Nephron (organoid): ENCODE results near the gene HOXA4.

Source experiments
- H3K27ac Mint-ChIP-seq, 3 experiments: 2 replicates each; pipeline ENCODE4 v1.8.0; 2020; ENCODE audit warnings: mixed read lengths in 3 of 3, mild to moderate bottlenecking in 2 of 3, moderate library complexity in 1 of 3
- H3K27me3 Mint-ChIP-seq: 2 replicates; pipeline ENCODE4 v1.8.0; 2021; ENCODE audit warnings: low read depth, mild to moderate bottlenecking, moderate library complexity, mixed read lengths
- H3K36me3 Mint-ChIP-seq: 2 replicates; pipeline ENCODE4 v1.8.0; 2020; ENCODE audit warnings: low read depth, mixed read lengths
- H3K4me1 Mint-ChIP-seq: 2 replicates; pipeline ENCODE4 v1.8.0; 2020; ENCODE audit warnings: mixed read lengths
- H3K4me3 Mint-ChIP-seq, 3 experiments: 2 replicates each; pipeline ENCODE4 v1.8.0; 2020; ENCODE audit warnings: mild to moderate bottlenecking in 3 of 3, mixed read lengths in 3 of 3, moderate library complexity in 2 of 3
- H3K9me3 Mint-ChIP-seq: 2 replicates; pipeline ENCODE4 v1.8.0; 2020; ENCODE audit warnings: mixed read lengths
- TF ChIP-seq, protein P1 (sequence below), 3 experiments: fragments of 200-600 bp; sonication (generic); IDR thresholded peaks; one replicate each; pipeline ENCODE4 v1.5.0; 2021; ENCODE audit warnings: antibody characterized with exemption in 3 of 3; ENCODE audit not compliant: unreplicated experiment in 3 of 3

Gene HOXA4

DNA sequence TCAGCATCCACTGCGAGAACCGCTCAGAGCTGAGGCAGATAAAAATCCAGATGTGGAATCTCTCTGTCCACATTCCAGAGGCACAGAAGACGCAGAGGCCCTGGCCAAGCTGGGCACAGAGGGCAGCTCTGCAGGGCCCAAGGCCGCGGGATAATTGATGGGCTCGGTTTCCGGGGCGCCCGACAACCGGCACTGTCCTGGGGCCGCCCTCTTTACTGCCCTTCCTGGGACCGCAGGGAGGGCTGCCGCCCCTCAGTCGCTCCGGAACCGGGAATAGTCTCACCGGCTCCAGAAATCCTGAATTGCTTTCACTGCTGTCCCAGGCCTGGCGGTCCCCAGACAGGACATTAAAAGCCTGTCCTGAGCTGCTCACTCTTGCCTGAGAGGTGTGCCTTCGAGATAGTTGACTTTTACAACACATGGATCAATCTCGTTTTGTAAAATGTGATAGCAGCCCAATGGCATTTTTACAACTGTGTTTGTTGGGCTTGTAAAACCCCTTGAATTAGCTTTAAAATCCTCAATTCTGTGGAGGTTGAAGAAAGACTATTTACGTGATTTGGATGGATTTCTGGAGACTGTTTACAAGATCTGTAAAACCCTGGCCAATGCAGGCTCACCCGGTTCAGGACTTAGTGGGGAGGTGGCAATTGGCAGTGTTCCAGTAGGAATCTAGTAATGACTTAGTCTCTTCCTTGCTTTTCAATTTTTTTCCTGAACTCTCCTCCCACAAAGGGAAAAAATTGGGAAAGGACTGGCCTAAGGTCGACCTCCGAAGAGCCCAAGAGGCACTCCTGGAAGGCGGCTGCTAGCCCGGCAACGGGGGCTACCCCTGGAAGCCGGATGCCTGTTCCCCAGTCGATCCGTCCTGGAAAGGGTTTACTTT, 18.4 kb upstream of the HOXA4 start:
- H3K4me1 Mint-ChIP-seq = peaks cover 60% of the 10 kb centered on the region
- no peaks in the 10 kb centered on the region for H3K9me3 Mint-ChIP-seq
- peak overlapping the region; percentile 97 to 100 (median 99) for H3K27ac Mint-ChIP-seq
- TF ChIP-seq, protein P1, sequence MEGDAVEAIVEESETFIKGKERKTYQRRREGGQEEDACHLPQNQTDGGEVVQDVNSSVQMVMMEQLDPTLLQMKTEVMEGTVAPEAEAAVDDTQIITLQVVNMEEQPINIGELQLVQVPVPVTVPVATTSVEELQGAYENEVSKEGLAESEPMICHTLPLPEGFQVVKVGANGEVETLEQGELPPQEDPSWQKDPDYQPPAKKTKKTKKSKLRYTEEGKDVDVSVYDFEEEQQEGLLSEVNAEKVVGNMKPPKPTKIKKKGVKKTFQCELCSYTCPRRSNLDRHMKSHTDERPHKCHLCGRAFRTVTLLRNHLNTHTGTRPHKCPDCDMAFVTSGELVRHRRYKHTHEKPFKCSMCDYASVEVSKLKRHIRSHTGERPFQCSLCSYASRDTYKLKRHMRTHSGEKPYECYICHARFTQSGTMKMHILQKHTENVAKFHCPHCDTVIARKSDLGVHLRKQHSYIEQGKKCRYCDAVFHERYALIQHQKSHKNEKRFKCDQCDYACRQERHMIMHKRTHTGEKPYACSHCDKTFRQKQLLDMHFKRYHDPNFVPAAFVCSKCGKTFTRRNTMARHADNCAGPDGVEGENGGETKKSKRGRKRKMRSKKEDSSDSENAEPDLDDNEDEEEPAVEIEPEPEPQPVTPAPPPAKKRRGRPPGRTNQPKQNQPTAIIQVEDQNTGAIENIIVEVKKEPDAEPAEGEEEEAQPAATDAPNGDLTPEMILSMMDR (IDR thresholded peaks at IDR 0.05; ENCODE audit: unreplicated experiment in 3 of 3) = no peak
- no peaks in the 10 kb centered on the region for H3K27me3 Mint-ChIP-seq
- peaks cover 68% of the 10 kb centered on the region for H3K36me3 Mint-ChIP-seq
- peak overlapping the region; percentile 95 to 98 (median 96) for H3K4me3 Mint-ChIP-seq

DNA sequence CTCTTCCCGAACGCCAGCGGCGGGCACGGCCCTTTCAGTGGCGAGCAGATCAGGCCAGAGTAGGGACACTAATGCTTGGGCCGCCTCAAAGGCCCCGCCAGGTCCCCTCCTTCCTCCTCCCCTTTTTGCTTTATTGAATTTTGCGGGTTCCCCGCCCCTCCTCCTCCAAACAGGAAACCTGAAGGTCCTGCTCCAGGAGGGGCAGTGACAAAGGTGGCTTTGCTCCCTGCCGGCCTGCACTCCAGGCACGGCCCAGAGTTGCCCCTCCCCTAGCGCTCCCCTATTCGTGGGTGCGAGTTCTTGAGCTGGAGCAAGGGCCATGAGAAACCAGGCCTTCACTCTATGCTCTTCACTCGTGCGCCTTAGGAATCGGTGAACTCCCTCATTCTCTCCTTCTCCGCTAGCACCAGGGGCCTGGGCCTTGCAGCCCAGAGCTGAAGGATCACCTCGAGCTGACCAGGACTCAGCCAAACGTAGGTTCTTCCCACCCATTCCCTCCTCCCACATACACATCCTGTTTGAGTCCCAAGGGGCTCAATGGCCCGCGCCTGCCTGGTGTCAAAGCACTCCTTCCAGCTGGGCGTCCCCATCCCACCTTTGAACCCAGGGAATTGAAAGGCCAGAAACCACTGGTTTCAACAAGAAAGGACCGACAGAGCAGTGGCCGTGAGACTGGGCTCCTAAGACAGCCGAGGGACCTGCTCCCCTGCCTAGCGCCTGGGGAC, 17.6 kb upstream of the HOXA4 start:
- Mint-ChIP-seq H3K9me3 (no peaks in the 10 kb centered on the region), H3K27me3 (no peaks in the 10 kb centered on the region), H3K36me3 (peaks cover 71% of the 10 kb centered on the region), H3K4me1 (peaks cover 59% of the 10 kb centered on the region), H3K4me3 (peak overlapping the region; percentile 95 to 98 (median 96)), H3K27ac (peak overlapping the region; percentile 97 to 100 (median 99))
- TF ChIP-seq, protein P1 (IDR thresholded peaks at IDR 0.05; ENCODE audit: unreplicated experiment in 3 of 3) = no peak

DNA sequence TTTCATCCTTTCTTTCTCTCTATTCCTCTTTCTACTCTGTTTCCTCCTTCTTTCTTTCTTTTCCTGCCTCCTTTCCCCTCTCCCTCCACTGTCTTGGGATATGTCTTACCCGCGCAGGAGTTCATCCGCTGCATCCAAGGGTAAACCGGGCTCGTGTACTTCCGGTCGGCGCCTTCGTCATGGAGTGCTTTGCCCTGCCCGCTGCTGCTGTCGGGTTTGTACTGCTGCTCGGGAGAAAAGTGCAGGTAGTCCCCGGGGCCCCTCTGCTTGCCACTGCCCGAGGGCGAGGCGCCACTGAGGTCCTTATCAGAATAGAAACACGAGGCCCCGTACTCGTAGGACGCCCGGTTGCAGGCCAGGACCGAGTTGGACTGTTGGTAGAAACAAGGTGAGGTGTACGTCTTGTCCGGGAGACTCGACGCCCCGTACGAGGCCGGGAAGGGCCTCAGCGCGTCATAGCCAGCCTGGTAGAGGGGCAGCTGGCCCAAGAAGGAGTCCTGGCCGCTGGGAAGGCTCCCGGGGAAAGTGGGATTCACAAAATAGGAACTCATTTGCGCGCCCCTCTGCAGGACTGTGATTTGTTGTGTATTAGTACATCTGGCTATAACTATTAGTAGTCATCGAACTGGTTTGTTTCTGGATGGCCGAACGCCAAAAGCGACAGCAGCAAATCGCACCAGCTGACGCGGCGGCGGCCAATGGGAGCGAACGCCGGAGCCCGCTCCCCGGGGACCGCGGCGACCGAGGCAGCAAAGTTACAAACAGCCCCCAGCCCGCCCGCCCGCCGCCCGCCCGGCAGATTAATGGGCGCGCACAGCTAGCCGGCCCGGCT, 16.9 kb upstream of the HOXA4 start, which contains the start of gene HOXA6:
TSS of gene HOXA6 (minus strand) at position 576 of the 832 bp plus-strand sequence. CDS start at position 551, 25 bp downstream.
- Mint-ChIP-seq H3K4me3 (peak within 1 kb of the TSS; percentile 95 to 98 (median 96)), H3K9me3 (no peaks in the 10 kb centered on the region), H3K36me3 (peaks cover 77% of the 10 kb centered on the region), H3K27ac (peak within 1 kb of the TSS; percentile 97 to 100 (median 99)), H3K4me1 (peaks cover 57% of the 10 kb centered on the region), H3K27me3 (peaks cover 3% of the 10 kb centered on the region)
- TF ChIP-seq, protein P1 (IDR thresholded peaks at IDR 0.05; ENCODE audit: unreplicated experiment in 3 of 3) = no peak

DNA sequence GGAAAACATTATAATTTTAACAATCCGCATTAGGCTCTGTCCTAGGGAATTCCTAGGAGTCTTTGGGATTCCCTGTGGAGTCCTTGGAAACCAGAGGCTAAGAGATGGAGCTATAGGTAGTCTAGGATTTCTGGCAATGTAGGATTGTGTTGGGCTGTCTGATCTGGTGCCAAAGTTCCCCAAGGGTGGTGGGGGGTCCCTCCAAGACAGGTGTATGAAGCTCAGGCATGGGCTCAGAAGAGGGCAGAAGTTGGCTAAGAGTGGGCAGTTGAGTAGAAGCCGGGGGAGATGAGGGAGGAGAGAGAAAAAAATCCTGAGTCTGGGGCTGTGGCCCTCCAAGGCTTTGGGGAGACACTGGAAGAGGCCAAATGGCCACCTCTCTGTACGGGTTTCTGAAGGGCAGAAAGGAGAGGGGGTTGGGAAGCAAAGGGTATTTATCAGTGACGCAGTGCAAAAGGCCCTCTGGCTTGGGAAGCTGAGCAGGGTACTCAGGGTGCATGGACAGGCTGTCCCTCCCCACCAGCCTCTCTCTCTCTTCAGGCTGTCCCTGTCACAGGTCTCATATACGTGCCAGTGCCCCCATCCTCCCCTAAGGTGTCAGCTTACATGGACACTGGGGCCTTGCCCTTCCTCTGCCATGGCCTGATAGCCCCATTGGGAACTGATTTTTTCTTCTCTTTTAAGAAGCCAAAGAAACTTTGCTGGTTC, 16.1 kb upstream of the HOXA4 start:
- Mint-ChIP-seq H3K36me3 (peaks cover 82% of the 10 kb centered on the region), H3K9me3 (no peaks in the 10 kb centered on the region), H3K4me3 (peak overlapping the region; percentile 95 to 98 (median 96)), H3K4me1 (peaks cover 61% of the 10 kb centered on the region), H3K27ac (peak overlapping the region; percentile 97 to 100 (median 99)), H3K27me3 (peaks cover 8% of the 10 kb centered on the region)
- TF ChIP-seq, protein P1 (IDR thresholded peaks at IDR 0.05; ENCODE audit: unreplicated experiment in 3 of 3) = no peak

DNA sequence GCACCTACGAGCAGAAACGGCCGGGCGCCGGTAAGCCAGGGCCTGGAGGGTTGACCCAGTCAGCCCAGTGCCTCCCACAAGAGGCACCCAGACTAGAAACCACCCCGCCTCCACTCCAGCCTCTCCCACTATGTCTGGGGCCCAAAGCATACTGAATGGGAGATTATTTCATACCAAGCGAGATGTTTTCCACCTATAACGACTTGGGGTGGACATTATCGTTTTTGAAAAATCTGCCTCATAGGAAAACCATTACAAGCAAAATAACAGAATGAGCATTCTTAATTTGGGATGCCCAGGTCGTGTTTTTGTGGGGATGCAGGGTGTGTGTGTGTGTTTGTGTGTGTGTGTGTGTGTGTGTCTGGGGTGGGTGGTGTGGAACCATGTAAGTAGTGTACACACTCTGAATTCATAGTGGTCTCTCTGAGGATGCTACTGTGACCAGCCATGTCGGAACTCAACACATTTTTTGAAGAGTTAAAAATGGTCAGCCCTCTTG, 15.4 kb upstream of the HOXA4 start:
- Mint-ChIP-seq H3K4me3 (peak overlapping the region; percentile 95 to 98 (median 96)), H3K9me3 (no peaks in the 10 kb centered on the region), H3K27me3 (peaks cover 10% of the 10 kb centered on the region), H3K4me1 (peaks cover 68% of the 10 kb centered on the region), H3K36me3 (peaks cover 83% of the 10 kb centered on the region), H3K27ac (peak overlapping the region; percentile 97 to 100 (median 99))
- TF ChIP-seq, protein P1 (IDR thresholded peaks at IDR 0.05; ENCODE audit: unreplicated experiment in 3 of 3) = no peak
